SU-DHL-6 (cell line): ENCODE data around the gene RSPO1.
A peak's percentile ranks its signal among the peaks of the same experiment; 100 is the strongest.
"Not testable (repeated sequence)": the region's sequence is repeated elsewhere in the genome, so short reads cannot be mapped to it uniquely, and the experiment has no call there.

Experiments
- H2AFZ ChIP-seq: fragments of 200-600 bp; sonication (generic); 2 replicates; pipeline ENCODE4 v1.6.1; 2014; ENCODE audit warnings: low read depth, mild to moderate bottlenecking, moderate library complexity, mixed read lengths, antibody characterized with exemption, low read length; ENCODE audit not compliant: severe bottlenecking
- H3F3A ChIP-seq: fragments of 200-600 bp; shearing (Covaris generic); 2 replicates; pipeline ENCODE4 v1.6.0; 2016; ENCODE audit warnings: antibody characterized with exemption, mild to moderate bottlenecking; ENCODE audit not compliant: insufficient read depth
- H3K27ac ChIP-seq: fragments of 200-600 bp; sonication (generic); 2 replicates; pipeline ENCODE4 v1.5.1; 2016; ENCODE audit warnings: low read depth, mild to moderate bottlenecking, low read length, moderate library complexity, mixed read lengths
- H3K27me3 ChIP-seq: fragments of 200-600 bp; sonication (generic), shearing (Covaris generic); 2 replicates; pipeline ENCODE4 v1.6.0; 2014; ENCODE audit warnings: mild to moderate bottlenecking, low read length
- H3K36me3 ChIP-seq: fragments of 200-600 bp; sonication (generic); 2 replicates; pipeline ENCODE4 v1.6.1; 2014; ENCODE audit warnings: mild to moderate bottlenecking, low read length, mixed read lengths
- H3K4me2 ChIP-seq: fragments of 300-600, 200-600 bp; shearing (Covaris generic), sonication (generic); 2 replicates; pipeline ENCODE4 v1.6.0; 2014; ENCODE audit warnings: low read length, low read depth, mild to moderate bottlenecking; ENCODE audit not compliant: poor library complexity, severe bottlenecking
- H3K4me3 ChIP-seq: fragments of 200-600 bp; sonication (generic); 2 replicates; pipeline ENCODE4 v1.5.1; 2014; ENCODE audit warnings: antibody characterized with exemption, low read length, mild to moderate bottlenecking, mixed read lengths; ENCODE audit not compliant: insufficient read depth, poor library complexity, severe bottlenecking
- H3K79me2 ChIP-seq: fragments of 200-600 bp; sonication (generic); 2 replicates; pipeline ENCODE4 v1.6.1; 2014; ENCODE audit warnings: mild to moderate bottlenecking, low read length, moderate library complexity; ENCODE audit not compliant: insufficient read depth
- H3K9ac ChIP-seq: fragments of 200-600 bp; sonication (generic); 2 replicates; pipeline ENCODE4 v1.7.0; 2014; ENCODE audit warnings: mild to moderate bottlenecking, low read length
- H3K9me2 ChIP-seq: fragments of 200-600 bp; sonication (generic); replicated peaks from 2 replicates; pipeline ENCODE4 v1.6.1; 2014; ENCODE audit warnings: low read length; ENCODE audit not compliant: insufficient read depth
- H3K9me3 ChIP-seq: fragments of 200-600 bp; sonication (generic); 2 replicates; pipeline ENCODE4 v1.6.1; 2014; ENCODE audit warnings: low read length, mixed read lengths; ENCODE audit not compliant: insufficient read depth
- H4K20me1 ChIP-seq: fragments of 200-600 bp; sonication (generic); 2 replicates; pipeline ENCODE4 v1.6.1; 2014; ENCODE audit warnings: low read depth, mild to moderate bottlenecking, antibody characterized with exemption, low read length, moderate library complexity, mixed read lengths
- CTCF ChIP-seq: fragments of 200-600 bp; sonication (generic); IDR thresholded peaks from one replicate; pipeline ENCODE4 v1.5.1; 2017; ENCODE audit warnings: antibody characterized with exemption, mild to moderate bottlenecking, low read length, moderate library complexity; ENCODE audit not compliant: insufficient read depth, poor library complexity, severe bottlenecking
- EZH2phosphoT487 ChIP-seq: fragments of 200-600 bp; sonication (generic), shearing (Covaris generic); conservative IDR thresholded peaks from 2 replicates; pipeline ENCODE4 v1.6.1; 2018; ENCODE audit warnings: mild to moderate bottlenecking, antibody characterized with exemption, low read length, moderate library complexity, mixed read lengths

Gene RSPO1

GRCh38 chr1:37595440-37596181, 39.1 kb downstream of the RSPO1 start, which contains the start of gene GNL2:
Gene GNL2, minus strand, starts transcription at chr1:37595937. Its CDS starts 115 bp downstream, at chr1:37595822.
- Histone ChIP-seq H3K9me2 (no peaks in the 10 kb centered on the region), H4K20me1 (peaks cover 6% of the 10 kb centered on the region; the same call in 1 of the 2 replicates), H3K9ac (peak within 1 kb of the TSS; percentile 84), H3F3A (no peaks in the 10 kb centered on the region), H3K36me3 (peaks cover 18% of the 10 kb centered on the region; the same call in 1 of the 2 replicates), H3K79me2 (peaks cover 40% of the 10 kb centered on the region), H3K9me3 (no peaks in the 10 kb centered on the region), H3K4me3 (peak within 1 kb of the TSS; percentile 97), H2AFZ (peak within 1 kb of the TSS; percentile 88), H3K27ac (peak within 1 kb of the TSS; percentile 33; the same call in 1 of the 2 replicates), H3K4me2 (peak within 1 kb of the TSS; percentile 82), H3K27me3 (no peaks in the 10 kb centered on the region)
- TF ChIP-seq EZH2phosphoT487 (no peak), CTCF (no peak)

- Histone ChIP-seq H3K79me2 (peaks cover 41% of the 10 kb centered on the region), H3K9me3 (no peaks in the 10 kb centered on the region), H4K20me1 (peaks cover 6% of the 10 kb centered on the region; the same call in 1 of the 2 replicates), H3K4me2 (peak overlapping the region; percentile 82), H2AFZ (no peak overlapping the region), H3K27me3 (no peaks in the 10 kb centered on the region), H3K27ac (no peak overlapping the region), H3K9ac (no peak overlapping the region), H3K9me2 (no peaks in the 10 kb centered on the region), H3K4me3 (no peak overlapping the region), H3K36me3 (peaks cover 26% of the 10 kb centered on the region; the same call in 1 of the 2 replicates), H3F3A (no peaks in the 10 kb centered on the region)
- TF ChIP-seq EZH2phosphoT487 (no peak), CTCF (no peak)
Observed at GRCh38 chr1:37593726-37594125, 41.0 kb downstream of the RSPO1 start.

GRCh38 chr1:37588939-37589338, 45.8 kb downstream of the RSPO1 start:
- H3K9ac ChIP-seq, result no peak overlapping the region
- H3K4me2 ChIP-seq, result no peak overlapping the region
- no peak overlapping the region for H3K4me3 ChIP-seq
- H3K27me3 ChIP-seq, result no peaks in the 10 kb centered on the region
- H3K9me3 ChIP-seq, result no peaks in the 10 kb centered on the region
- peaks cover 24% of the 10 kb centered on the region for H3K79me2 ChIP-seq
- peaks cover 52% of the 10 kb centered on the region; the same call in 1 of the 2 replicates for H3K36me3 ChIP-seq
- no peaks in the 10 kb centered on the region for H3K9me2 ChIP-seq
- H3F3A ChIP-seq, result no peaks in the 10 kb centered on the region
- TF ChIP-seq EZH2phosphoT487 (no peak), CTCF (no peak)
- peaks cover 3% of the 10 kb centered on the region; the same call in 1 of the 2 replicates for H4K20me1 ChIP-seq
- no peak overlapping the region for H2AFZ ChIP-seq
- no peak overlapping the region for H3K27ac ChIP-seq

GRCh38 chr1:37584544-37584943, 50.1 kb downstream of the RSPO1 start:
- not testable (repeated sequence) for H3K27me3 ChIP-seq, H3K4me3 ChIP-seq, H3K27ac ChIP-seq, H3K9me3 ChIP-seq, H4K20me1 ChIP-seq, H3K9me2 ChIP-seq, H3F3A ChIP-seq, H3K4me2 ChIP-seq, H3K79me2 ChIP-seq, H2AFZ ChIP-seq, H3K9ac ChIP-seq
- peaks cover 51% of the 10 kb centered on the region for H3K36me3 ChIP-seq
